ENCODE data around the gene KRT77. TPM values are rescaled to one million over a fixed set of nuclear protein-coding genes. Genes with fewer than 3 reads are reported as not detected.

Gene KRT77
- total RNA-seq, 1 experiment from 2014 or later = not detected

GRCh38 chr12:52647601-52648000 lies 55.7 kb downstream of the KRT77 start:
- TF ChIP-seq E2F5 (CRISPR knock-in tag; IDR thresholded peaks at IDR 0.05) (no peak), ZNF138 (CRISPR knock-in tag; conservative IDR thresholded peaks at IDR 0.05) (no peak), STAT6 (CRISPR knock-in tag; conservative IDR thresholded peaks at IDR 0.05; ENCODE audit: low read depth) (no peak), IRF2 (CRISPR knock-in tag; IDR thresholded peaks at IDR 0.05; ENCODE audit: borderline replicate concordance, low read depth) (no peak), CBFB (CRISPR knock-in tag; IDR thresholded peaks at IDR 0.05; ENCODE audit: low read depth) (no peak), MLX (CRISPR knock-in tag; IDR thresholded peaks at IDR 0.05) (no peak), GRHL2 (CRISPR knock-in tag; IDR thresholded peaks at IDR 0.05; ENCODE audit: insufficient replicate concordance, severe bottlenecking) (no peak), ZBTB21 (CRISPR knock-in tag; IDR thresholded peaks at IDR 0.05; ENCODE audit: borderline replicate concordance) (no peak), ZNF423 (CRISPR knock-in tag; IDR thresholded peaks at IDR 0.05) (no peak), EMX1 (CRISPR knock-in tag; IDR thresholded peaks at IDR 0.05) (no peak), NR1H2 (CRISPR knock-in tag; IDR thresholded peaks at IDR 0.05) (no peak), KAT7 (CRISPR knock-in tag; IDR thresholded peaks at IDR 0.05; ENCODE audit: borderline replicate concordance) (no peak), SOX15 (CRISPR knock-in tag; IDR thresholded peaks at IDR 0.05) (no peak)
- TF ChIP-seq, protein P1, sequence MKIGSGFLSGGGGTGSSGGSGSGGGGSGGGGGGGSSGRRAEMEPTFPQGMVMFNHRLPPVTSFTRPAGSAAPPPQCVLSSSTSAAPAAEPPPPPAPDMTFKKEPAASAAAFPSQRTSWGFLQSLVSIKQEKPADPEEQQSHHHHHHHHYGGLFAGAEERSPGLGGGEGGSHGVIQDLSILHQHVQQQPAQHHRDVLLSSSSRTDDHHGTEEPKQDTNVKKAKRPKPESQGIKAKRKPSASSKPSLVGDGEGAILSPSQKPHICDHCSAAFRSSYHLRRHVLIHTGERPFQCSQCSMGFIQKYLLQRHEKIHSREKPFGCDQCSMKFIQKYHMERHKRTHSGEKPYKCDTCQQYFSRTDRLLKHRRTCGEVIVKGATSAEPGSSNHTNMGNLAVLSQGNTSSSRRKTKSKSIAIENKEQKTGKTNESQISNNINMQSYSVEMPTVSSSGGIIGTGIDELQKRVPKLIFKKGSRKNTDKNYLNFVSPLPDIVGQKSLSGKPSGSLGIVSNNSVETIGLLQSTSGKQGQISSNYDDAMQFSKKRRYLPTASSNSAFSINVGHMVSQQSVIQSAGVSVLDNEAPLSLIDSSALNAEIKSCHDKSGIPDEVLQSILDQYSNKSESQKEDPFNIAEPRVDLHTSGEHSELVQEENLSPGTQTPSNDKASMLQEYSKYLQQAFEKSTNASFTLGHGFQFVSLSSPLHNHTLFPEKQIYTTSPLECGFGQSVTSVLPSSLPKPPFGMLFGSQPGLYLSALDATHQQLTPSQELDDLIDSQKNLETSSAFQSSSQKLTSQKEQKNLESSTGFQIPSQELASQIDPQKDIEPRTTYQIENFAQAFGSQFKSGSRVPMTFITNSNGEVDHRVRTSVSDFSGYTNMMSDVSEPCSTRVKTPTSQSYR (CRISPR knock-in tag; IDR thresholded peaks at IDR 0.05) = no peak
- TF ChIP-seq, protein P2, sequence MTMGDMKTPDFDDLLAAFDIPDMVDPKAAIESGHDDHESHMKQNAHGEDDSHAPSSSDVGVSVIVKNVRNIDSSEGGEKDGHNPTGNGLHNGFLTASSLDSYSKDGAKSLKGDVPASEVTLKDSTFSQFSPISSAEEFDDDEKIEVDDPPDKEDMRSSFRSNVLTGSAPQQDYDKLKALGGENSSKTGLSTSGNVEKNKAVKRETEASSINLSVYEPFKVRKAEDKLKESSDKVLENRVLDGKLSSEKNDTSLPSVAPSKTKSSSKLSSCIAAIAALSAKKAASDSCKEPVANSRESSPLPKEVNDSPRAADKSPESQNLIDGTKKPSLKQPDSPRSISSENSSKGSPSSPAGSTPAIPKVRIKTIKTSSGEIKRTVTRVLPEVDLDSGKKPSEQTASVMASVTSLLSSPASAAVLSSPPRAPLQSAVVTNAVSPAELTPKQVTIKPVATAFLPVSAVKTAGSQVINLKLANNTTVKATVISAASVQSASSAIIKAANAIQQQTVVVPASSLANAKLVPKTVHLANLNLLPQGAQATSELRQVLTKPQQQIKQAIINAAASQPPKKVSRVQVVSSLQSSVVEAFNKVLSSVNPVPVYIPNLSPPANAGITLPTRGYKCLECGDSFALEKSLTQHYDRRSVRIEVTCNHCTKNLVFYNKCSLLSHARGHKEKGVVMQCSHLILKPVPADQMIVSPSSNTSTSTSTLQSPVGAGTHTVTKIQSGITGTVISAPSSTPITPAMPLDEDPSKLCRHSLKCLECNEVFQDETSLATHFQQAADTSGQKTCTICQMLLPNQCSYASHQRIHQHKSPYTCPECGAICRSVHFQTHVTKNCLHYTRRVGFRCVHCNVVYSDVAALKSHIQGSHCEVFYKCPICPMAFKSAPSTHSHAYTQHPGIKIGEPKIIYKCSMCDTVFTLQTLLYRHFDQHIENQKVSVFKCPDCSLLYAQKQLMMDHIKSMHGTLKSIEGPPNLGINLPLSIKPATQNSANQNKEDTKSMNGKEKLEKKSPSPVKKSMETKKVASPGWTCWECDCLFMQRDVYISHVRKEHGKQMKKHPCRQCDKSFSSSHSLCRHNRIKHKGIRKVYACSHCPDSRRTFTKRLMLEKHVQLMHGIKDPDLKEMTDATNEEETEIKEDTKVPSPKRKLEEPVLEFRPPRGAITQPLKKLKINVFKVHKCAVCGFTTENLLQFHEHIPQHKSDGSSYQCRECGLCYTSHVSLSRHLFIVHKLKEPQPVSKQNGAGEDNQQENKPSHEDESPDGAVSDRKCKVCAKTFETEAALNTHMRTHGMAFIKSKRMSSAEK (CRISPR knock-in tag; IDR thresholded peaks at IDR 0.05; ENCODE audit: borderline replicate concordance) = no peak
- TF ChIP-seq, protein P3, sequence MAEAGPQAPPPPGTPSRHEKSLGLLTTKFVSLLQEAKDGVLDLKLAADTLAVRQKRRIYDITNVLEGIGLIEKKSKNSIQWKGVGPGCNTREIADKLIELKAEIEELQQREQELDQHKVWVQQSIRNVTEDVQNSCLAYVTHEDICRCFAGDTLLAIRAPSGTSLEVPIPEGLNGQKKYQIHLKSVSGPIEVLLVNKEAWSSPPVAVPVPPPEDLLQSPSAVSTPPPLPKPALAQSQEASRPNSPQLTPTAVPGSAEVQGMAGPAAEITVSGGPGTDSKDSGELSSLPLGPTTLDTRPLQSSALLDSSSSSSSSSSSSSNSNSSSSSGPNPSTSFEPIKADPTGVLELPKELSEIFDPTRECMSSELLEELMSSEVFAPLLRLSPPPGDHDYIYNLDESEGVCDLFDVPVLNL (CRISPR knock-in tag; IDR thresholded peaks at IDR 0.05; ENCODE audit: borderline replicate concordance, low read depth) = no peak
- Mint-ChIP-seq H3K27me3 (ENCODE audit: low read depth) (no peaks in the 10 kb centered on the region; the same call in 1 of the 2 replicates), H3K4me1 (no peaks in the 10 kb centered on the region), H3K27ac (no peak overlapping the region), H3K36me3 (no peaks in the 10 kb centered on the region), H3K9me3 (peaks cover 9% of the 10 kb centered on the region), H3K4me3 (no peak overlapping the region)
- ChIA-PET POLR2A (no interaction called here), CTCF (interaction anchor here (0.7 to 2.4 kb wide), 6 partner anchors 45 to 260 kb away, joined by 3 to 8 read pairs (median 4); no protein-coding TSS in a partner anchor)
- ATAC-seq (no peak), DNase-seq (ENCODE audit: low spot score) (no peak)

All from WTC11 (cell line).